Measurements from ENCODE around the gene REEP2. TPM values are rescaled to one million over a fixed set of nuclear protein-coding genes. Genes with fewer than 3 reads are reported as not detected.

The REEP2 gene
- total RNA-seq, 2 donors from 2014 or later = 1.8 to 11.2 TPM

DNA sequence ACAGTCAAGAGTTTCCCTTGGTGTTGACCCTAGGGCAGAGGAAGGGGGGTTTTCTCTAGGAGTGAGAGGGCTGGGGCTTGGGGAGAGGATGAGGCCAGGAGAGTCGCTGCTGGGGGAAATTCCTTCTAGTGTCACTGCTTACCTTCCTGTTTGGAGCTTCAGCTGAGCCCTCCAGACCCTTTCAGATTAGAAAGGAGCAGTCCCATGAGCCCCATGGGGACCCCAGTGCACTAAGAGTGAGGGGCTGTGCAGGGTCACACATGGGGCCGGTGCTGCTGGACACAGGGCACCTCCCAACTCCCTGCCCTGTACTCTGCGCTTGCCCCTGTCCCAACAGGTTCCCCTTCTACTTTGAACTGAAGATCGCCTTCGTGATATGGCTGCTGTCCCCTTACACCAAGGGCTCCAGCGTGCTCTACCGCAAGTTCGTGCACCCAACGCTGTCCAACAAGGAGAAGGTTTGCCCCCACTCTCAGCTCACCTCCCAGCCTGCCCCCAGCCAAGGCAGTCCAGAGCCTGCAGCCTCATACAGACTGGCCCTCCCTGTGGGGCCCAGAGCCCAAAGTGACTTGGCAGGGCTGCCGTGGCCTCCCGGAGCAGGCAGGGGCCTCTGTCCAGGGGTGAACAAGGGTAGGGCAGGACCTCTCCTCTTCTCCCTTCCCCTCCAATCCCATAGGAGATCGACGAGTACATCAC lies 5.4 kb downstream of the REEP2 start:
- no peak overlapping the region for H3K4me3 ChIP-seq
- H3K27ac ChIP-seq = no peak overlapping the region
- TF ChIP-seq POLR2A (IDR thresholded peaks at IDR 0.05) = no peak
- TF ChIP-seq, protein P1, sequence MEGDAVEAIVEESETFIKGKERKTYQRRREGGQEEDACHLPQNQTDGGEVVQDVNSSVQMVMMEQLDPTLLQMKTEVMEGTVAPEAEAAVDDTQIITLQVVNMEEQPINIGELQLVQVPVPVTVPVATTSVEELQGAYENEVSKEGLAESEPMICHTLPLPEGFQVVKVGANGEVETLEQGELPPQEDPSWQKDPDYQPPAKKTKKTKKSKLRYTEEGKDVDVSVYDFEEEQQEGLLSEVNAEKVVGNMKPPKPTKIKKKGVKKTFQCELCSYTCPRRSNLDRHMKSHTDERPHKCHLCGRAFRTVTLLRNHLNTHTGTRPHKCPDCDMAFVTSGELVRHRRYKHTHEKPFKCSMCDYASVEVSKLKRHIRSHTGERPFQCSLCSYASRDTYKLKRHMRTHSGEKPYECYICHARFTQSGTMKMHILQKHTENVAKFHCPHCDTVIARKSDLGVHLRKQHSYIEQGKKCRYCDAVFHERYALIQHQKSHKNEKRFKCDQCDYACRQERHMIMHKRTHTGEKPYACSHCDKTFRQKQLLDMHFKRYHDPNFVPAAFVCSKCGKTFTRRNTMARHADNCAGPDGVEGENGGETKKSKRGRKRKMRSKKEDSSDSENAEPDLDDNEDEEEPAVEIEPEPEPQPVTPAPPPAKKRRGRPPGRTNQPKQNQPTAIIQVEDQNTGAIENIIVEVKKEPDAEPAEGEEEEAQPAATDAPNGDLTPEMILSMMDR (IDR thresholded peaks at IDR 0.05) = no peak
- peaks cover 3% of the 10 kb centered on the region for H3K4me1 ChIP-seq
- WGBS, 2 donors = 77 to 91% methylated on average over 8 to 12 of the region's 13 CpGs
- DNase-seq (no peak), ATAC-seq (no peak)
- intact Hi-C loops (cut with DNase I) = no loop called here
- no peaks in the 10 kb centered on the region for H3K36me3 ChIP-seq (replicated peaks in 1 of 2; ENCODE audit: insufficient read depth in 1 of 2, low read depth in 2 of 2)
- no peaks in the 10 kb centered on the region for H3K27me3 ChIP-seq
- no peaks in the 10 kb centered on the region for H3K9me3 ChIP-seq

DNA sequence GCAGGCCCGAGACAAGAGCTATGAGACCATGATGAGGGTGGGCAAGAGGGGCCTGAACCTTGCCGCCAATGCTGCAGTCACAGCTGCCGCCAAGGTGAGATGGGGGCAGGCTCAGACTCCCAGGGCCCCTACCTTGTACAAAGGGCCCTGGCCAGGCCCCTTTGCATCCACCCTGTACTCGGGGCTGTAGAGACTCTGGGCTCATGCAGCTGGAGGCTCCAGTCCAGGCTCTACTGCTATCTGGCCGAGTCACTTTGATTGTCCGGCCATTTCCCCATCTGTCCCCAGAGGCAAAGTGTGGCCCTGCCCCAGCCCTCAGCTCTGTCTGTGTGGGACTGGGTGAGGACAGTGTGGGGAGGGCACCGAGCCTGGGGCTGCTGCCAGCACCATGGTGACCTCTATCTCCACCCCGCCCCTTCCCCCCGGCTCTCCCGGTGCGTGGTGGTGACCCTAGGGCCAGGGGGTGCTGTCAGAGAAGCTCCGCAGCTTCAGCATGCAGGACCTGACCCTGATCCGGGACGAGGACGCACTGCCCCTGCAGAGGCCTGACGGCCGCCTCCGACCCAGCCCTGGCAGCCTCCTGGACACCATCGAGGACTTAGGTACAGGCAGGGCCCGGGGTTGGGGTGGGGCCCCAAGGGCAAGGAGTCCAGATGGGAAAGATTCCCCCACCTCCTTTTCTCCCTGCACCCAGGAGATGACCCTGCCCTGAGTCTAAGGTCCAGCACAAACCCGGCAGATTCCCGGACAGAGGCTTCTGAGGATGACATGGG lies 6.1 kb downstream of the REEP2 start:
- 57 to 81% methylated on average over 12 to 20 of the region's 22 CpGs for WGBS, 2 donors
- TF ChIP-seq, protein P1 (IDR thresholded peaks at IDR 0.05) = no peak
- TF ChIP-seq POLR2A (IDR thresholded peaks at IDR 0.05) = no peak
- no peak for ATAC-seq

DNA sequence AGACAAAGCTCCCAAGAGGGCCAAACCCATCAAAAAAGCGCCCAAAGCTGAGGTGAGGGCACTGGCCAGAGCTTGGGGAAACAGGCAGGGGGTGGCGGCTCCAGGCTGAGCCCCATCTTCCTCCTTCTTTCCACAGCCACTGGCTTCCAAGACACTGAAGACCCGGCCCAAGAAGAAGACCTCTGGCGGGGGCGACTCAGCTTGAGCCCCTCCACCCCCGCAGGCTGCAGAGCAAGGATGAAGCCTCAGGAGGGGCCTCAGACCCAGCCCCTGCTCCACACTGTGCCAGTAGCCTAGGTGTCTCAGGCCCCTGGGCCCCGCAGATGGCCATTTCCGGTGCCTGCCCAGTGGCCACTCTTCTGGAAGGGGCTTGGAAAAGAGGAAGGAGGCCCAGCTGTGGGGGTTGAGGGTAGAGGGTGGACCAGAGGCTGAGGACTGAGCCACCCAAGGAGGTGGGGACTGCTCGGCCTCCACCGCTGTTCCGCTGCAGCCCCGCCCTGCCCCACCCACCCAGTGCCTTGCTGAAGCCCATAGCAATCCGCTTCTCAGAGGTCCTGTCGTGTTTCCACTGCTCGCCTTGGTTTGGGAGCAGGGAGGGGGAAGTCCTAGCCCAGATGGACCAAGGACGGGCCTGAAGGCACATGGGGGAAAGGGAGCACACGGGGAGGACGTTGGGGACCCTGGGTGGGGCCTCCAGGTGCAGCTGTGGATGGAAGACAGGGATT lies 6.9 kb downstream of the REEP2 start:
- H3K4me1 ChIP-seq = peaks cover 3% of the 10 kb centered on the region
- WGBS, 2 donors = 77% methylated on average over 8 to 17 of the region's 18 CpGs
- no peak overlapping the region for H3K4me3 ChIP-seq
- no peaks in the 10 kb centered on the region for H3K36me3 ChIP-seq (replicated peaks in 1 of 2; ENCODE audit: insufficient read depth in 1 of 2, low read depth in 2 of 2)
- no peak for TF ChIP-seq POLR2A (IDR thresholded peaks at IDR 0.05)
- TF ChIP-seq, protein P1 (IDR thresholded peaks at IDR 0.05) = no peak
- H3K9me3 ChIP-seq = no peaks in the 10 kb centered on the region
- DNase-seq (no peak), ATAC-seq (no peak)
- H3K27ac ChIP-seq = no peak overlapping the region
- intact Hi-C loops (cut with DNase I) = no loop called here
- no peaks in the 10 kb centered on the region for H3K27me3 ChIP-seq

More for the DNA sequence above, 6.1 kb downstream of the REEP2 start:
- intact Hi-C loops (cut with DNase I) = no loop called here
- Histone ChIP-seq H3K9me3 (no peaks in the 10 kb centered on the region), H3K4me1 (no peaks in the 10 kb centered on the region), H3K4me3 (no peak overlapping the region), H3K36me3 (replicated peaks in 1 of 2; ENCODE audit: insufficient read depth in 1 of 2, low read depth in 2 of 2) (no peaks in the 10 kb centered on the region), H3K27ac (no peak overlapping the region), H3K27me3 (no peaks in the 10 kb centered on the region)
- no peak for DNase-seq

DNA sequence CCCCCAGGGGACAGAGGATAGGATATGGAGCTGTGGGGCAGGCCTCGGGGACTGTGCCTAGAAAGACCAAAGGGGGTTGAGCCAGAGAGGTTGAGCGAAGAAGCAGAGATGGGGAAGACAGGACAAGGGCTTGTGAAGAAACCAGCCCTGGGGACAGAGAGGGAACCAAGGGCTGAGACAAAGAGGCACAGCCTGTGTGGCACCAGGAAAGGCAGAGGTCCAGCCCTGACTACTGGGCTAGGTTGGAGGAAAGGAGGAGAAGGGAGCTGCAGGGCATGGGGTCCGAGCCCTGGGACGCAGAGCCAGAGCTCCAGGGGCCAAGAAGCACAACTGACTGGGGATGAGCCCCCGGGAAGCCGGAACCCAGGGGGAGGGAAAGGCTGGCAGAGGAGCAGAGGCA lies 9.2 kb downstream of the REEP2 start:
- Histone ChIP-seq H3K27me3 (no peaks in the 10 kb centered on the region), H3K27ac (no peak overlapping the region), H3K9me3 (no peaks in the 10 kb centered on the region), H3K36me3 (replicated peaks in 1 of 2; ENCODE audit: insufficient read depth in 1 of 2, low read depth in 2 of 2) (no peaks in the 10 kb centered on the region), H3K4me1 (peaks cover 3% of the 10 kb centered on the region), H3K4me3 (no peak overlapping the region)
- DNase-seq (no peak), ATAC-seq (no peak)
- no peak for TF ChIP-seq POLR2A (IDR thresholded peaks at IDR 0.05)
- TF ChIP-seq, protein P1 (IDR thresholded peaks at IDR 0.05) = no peak
- intact Hi-C loops (cut with DNase I) = no loop called here
- WGBS, 2 donors = 78 to 79% methylated on average over 6 of the region's 6 CpGs
